SK-N-SH (cell line): Measurements from ENCODE around the gene HELB.

Experiments used
- CTCF ChIP-seq: fragments of 200-600 bp; sonication (generic); IDR thresholded peaks from 2 replicates; pipeline ENCODE4 v1.6.1; 2017; ENCODE audit warnings: antibody characterized with exemption, mild to moderate bottlenecking, moderate library complexity
- REST ChIP-seq: IDR thresholded peaks from 2 replicates; pipeline ENCODE4 v1.6.1; 2012; ENCODE audit warnings: mild to moderate bottlenecking, low read depth, low read length, moderate library complexity
- RFX5 ChIP-seq: IDR thresholded peaks from 2 replicates; pipeline ENCODE4 v1.6.1; 2012; ENCODE audit warnings: mild to moderate bottlenecking, improper control_type of control experiment, low read length
- USF1 ChIP-seq: IDR thresholded peaks from 2 replicates; pipeline ENCODE4 v1.4.0; 2012; ENCODE audit warnings: low read depth, borderline replicate concordance
- YY1 ChIP-seq: IDR thresholded peaks from 2 replicates; pipeline ENCODE4 v1.4.0; 2012; ENCODE audit warnings: low read depth, mild to moderate bottlenecking

GRCh38 chr12:66280561-66280960 lies 21.7 kb upstream of the HELB start:
- TF ChIP-seq CTCF (no peak), YY1 (no peak), RFX5 (no peak), USF1 (no peak), REST (no peak)
